Measurements from ENCODE around the gene CENPB.
"Not testable (repeated sequence)": the region's sequence is repeated elsewhere in the genome, so short reads cannot be mapped to it uniquely, and the experiment has no call there.

CENPB gene

DNA sequence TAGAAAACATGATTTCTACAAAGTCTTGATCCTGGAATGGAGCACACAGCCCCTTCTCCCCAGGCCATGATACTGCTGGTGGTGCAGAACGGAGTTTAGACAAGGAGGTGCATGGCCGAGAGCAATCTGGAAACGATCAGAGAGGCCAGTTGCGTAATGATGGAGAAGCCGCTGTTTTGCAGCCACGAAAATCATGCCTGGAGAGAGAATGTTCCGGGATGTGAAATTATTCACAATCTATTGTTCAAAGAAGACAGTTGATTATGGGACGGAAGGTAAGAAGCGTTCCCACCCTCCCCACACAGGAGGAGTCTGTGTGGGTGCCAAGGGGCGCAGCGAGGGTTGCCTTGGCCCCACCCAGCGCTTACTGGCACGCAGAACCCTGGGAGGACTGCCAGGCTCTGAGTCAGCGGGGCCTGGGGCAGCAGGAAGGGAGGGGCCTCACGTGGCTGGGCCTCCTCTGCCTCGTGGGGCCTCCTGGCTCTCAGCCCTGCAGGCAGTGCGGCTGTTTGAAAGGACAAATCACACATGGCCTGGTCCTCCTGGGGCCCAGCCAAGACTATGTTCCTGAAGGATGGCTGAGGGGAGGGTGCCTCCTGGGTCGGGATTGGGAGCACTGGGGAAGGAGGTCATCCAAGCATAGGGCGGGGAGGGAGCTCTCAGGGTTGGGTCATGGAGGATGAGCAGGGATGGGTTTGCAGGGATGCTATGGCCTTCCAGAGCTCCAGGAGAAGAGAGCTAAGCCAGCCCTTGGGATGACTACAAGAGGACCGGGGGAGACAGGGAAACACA, 25.1 kb upstream of the CENPB start:
- peak; percentile 90 to 93 for DNase-seq (ENCODE audit: low read depth in 2 of 2)

DNA sequence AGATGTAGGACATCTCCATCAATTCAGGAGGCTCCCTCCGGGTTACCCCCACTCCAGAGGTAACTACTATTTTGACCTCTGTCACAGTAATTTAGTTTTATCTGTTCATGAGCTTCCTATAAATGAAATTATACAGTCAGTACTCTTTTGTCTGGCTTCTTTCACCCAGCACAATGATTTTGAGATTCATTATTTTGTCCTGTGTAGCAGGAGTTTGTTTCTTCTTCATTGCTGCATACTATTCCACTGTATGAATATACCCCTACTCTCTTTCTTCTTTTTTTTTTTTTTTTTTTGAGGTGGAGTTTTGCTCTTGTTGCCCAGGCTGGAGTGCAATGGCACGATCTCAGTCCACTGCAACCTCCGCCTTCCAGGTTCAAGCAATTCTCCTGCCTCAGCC, 22.0 kb upstream of the CENPB start:
- DNase-seq (ENCODE audit: low read depth in 2 of 2), result no peak

- no peak for DNase-seq (ENCODE audit: low read depth in 2 of 2)
Measured at GRCh38 chr20:3804781-3805180, 18.2 kb upstream of the CENPB start.

DNA sequence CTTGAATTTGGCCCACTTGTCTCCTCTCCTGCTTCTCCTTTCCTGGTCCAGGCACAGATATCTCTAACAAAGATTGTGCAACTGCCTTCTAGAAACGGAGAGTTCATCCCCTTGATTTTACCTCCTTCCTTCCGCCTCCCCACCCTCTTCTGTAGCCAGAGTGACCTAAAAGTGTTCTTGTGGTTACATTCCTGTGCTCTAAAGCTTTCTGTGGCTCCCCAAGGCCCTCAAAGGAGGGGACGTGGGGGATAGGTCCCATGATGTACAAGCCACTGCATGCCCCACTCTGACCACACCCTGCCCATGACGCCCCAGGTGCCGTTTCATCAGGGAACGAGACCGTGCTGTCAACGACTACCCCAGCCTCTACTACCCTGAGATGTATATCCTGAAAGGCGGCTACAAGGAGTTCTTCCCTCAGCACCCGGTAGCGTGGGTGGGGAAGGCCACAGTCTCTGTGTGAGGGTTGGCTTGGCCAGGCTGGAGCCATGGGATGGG, 17.8 kb upstream of the CENPB start:
- DNase-seq (ENCODE audit: low read depth in 2 of 2), result no peak

- DNase-seq (ENCODE audit: low read depth in 2 of 2), result no peak
Measured at GRCh38 chr20:3803854-3804253, 17.3 kb upstream of the CENPB start.

GRCh38 chr20:3803289-3803688, 16.7 kb upstream of the CENPB start:
- no peak for DNase-seq (ENCODE audit: low read depth in 2 of 2)

DNA sequence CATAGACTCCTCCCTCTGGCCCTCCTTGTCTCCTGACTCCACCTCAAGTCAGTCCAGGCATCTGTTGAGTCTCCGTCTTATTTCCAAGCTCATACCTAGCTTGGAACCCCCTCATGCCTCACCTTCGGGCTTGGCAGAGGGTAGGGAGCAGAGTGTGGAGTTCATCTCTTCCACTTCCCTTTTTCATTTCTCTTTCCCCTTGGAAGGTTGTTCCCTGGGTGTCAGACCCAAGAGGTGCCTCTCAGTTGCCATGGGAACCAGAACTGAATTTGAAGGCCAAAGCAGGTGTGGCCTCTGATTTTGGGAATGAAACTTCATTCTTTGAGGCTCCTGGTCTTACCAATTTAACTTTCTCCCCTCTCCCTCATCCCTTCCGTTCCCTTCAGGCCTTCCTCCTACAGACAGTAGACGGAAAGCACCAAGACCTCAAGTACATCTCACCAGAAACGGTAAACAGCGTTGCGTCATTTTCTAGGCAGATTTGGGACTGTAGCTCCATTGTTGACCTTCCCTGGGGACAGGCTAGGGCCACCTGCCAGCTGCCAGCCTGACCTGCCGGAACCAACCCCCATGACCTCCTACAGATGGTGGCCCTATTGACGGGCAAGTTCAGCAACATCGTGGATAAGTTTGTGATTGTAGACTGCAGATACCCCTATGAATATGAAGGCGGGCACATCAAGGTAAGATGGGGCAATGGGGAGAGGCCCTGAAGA, 16.1 kb upstream of the CENPB start:
- DNase-seq (ENCODE audit: low read depth in 2 of 2), result no peak

DNA sequence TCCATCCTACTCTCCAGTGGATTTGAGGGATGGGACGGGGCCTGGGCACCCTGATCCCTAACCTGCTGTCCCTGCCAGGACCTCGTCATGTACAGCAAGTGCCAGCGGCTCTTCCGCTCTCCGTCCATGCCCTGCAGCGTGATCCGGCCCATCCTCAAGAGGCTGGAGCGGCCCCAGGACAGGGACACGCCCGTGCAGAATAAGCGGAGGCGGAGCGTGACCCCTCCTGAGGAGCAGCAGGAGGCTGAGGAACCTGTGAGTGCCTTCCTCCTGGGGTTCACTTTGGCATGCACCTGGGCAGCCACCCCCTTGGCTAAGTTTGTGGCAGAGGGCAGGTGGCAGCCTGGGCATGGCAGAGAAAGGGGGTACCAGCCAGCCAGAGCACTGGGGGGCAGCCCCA, 15.3 kb upstream of the CENPB start:
- no peak for DNase-seq (ENCODE audit: low read depth in 2 of 2)

GRCh38 chr20:3801299-3801698, 14.8 kb upstream of the CENPB start:
- no peak for DNase-seq (ENCODE audit: low read depth in 2 of 2)

GRCh38 chr20:3800878-3801260, 14.3 kb upstream of the CENPB start:
- DNase-seq (ENCODE audit: low read depth in 2 of 2), result no peak

- DNase-seq (ENCODE audit: low read depth in 2 of 2), result no peak
Measured at GRCh38 chr20:3800256-3800877, 13.8 kb upstream of the CENPB start.

GRCh38 chr20:3798908-3799248, 12.3 kb upstream of the CENPB start:
- DNase-seq (ENCODE audit: low read depth in 2 of 2), result no peak

DNA sequence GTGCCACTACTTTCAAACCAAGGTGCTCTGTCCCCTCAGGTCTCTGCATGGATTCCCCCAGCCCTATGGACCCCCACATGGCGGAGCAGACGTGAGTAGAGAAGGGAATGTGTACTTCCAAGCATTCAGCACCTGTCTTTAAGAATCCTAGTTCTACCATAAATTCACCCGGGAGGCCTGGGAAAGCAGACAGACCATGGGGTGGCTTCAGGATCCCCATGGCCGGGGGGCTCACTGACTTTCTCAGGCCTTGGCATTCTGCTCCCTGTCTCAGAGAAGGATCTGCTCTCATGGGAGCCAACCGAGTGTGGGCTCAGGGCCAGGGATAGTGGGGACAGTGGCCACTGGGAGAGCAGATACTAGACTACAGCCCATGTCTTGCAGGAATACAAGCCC, 11.8 kb upstream of the CENPB start:
- no peak for DNase-seq (ENCODE audit: low read depth in 2 of 2)

DNA sequence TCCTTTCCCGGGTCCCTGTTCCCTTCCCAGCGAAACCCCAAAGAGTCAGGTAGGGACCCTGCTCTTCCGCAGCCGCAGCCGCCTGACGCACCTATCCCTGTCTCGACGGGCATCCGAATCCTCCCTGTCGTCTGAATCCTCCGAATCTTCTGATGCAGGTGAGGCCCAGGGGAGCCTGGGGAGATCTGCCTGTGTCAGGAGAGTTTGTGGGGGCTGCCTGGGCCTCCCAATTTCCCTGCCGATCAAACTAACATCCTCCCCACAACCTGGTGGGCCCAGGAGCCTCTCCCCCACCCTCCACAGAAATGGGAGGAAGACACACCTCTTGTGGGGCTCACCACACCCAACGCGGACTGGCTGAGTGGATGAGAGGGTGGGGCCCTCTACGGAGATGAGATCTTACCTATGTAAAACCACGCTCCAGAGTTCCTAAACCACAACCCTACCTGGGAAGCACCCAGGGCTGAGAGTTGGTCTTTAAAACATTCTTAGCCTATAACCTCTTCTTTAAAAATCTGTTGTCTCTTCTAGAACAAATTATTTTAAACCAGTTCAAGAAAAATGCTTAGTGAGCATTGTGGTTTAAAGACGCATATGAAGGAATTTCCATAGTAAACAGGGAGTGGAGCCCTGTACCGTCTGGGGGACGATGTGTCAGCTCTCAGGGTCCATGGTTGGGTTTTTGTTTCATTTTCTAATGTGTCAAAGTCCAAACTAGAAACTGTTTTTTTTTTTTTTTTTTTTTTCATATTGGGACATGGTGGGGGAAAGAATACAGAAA, 11.2 kb upstream of the CENPB start:
- no peak for DNase-seq (ENCODE audit: low read depth in 2 of 2)

GRCh38 chr20:3797226-3797545, 10.6 kb upstream of the CENPB start:
- DNase-seq (ENCODE audit: low read depth in 2 of 2), result no peak

GRCh38 chr20:3796477-3797225, 10.1 kb upstream of the CENPB start:
- no peak for DNase-seq (ENCODE audit: low read depth in 2 of 2)

DNA sequence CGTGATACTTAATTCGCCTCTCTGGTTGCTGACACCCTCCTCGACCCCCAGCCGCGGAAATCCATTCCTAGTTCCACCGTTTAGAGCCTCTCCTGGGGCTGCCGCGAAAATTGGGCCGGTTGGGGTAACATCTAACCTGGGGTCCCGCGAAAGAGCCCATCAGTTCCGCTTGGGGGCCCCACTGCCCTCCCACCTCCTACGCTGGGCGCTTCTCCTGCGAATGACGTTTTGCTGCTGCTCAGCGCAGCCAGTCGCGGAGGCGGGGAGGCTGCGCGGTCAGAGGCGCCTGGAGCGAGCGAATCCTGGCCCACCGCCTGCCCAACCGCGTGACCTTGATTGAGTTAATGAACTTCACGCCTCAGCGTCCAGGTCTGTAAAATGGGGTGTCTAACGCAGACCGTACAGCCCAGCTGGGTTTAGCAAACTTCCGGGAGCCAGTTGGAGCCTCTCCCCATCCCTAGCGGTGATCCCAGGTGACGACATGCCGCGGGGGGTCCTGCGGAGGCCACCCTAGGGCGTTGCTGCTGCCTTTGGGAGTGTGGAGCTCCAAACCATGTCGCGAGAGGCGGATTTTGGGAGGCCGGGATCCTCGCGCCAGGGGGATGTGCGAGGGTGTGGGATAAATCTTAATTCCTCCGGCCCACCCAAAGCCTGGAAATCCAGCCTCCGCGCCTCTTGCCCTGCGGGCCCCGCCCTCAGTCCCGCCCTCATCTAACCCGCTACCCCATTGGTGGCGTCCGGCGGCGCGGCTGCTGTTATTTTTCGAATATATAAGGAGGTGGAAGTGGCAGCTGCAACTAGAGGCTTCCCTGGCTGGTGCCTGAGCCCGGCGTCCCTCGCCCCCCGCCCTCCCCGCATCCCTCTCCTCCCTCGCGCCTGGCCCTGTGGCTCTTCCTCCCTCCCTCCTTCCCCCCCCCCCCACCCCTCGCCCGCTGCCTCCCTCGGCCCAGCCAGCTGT, 9.2 kb upstream of the CENPB start, which contains the start of gene CDC25B:
CDC25B (plus strand) TSS at position 800 of the 958 bp plus-strand sequence. CDS start 222 bp downstream, outside the sequence.
- peak; percentile 81 for DNase-seq (ENCODE audit: low read depth in 2 of 2)

GRCh38 chr20:3794701-3795420, 8.3 kb upstream of the CENPB start:
- DNase-seq (ENCODE audit: low read depth in 2 of 2), result no peak

GRCh38 chr20:3794168-3794567, 7.6 kb upstream of the CENPB start:
- DNase-seq (ENCODE audit: low read depth in 2 of 2), result not testable (repeated sequence)

- not testable (repeated sequence) for DNase-seq (ENCODE audit: low read depth in 2 of 2)
Measured at GRCh38 chr20:3789201-3789600, 2.7 kb upstream of the CENPB start.
